DMS114 treated with DMSO at 0.1 percent for 48 hours (cell line): Measurements from ENCODE around the gene PHLDB2.
A peak's percentile ranks its signal among the peaks of the same experiment; 100 is the strongest.

Experiments used
- DNase-seq: peaks from one replicate; lab custom pipeline; 2025; ENCODE audit not compliant: unreplicated experiment; lab: John Stamatoyannopoulos, UW

The PHLDB2 gene

DNA sequence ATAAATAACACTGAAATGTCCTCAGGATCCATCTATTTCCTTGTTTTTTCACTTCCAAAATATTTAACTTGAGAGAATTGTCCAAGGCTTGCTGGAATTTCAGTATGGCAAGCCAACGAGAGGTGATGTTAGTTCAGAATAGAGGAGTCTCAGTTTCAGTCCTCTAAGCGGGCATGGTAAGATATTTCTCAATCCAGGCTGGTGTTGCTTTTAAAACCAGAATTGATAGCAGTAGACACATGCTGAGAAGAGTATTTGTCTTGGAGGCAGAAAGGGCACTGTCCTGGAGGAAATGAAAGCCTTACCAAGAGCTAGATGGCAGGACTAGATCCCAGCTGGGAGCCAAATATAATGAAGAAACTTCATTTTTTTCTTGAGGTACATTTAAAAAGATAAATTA lies 23.1 kb downstream of the PHLDB2 start:
- no peak for DNase-seq

- DNase-seq = no peak
Measured at GRCh38 chr3:111882799-111883198, 23.7 kb downstream of the PHLDB2 start.

DNA sequence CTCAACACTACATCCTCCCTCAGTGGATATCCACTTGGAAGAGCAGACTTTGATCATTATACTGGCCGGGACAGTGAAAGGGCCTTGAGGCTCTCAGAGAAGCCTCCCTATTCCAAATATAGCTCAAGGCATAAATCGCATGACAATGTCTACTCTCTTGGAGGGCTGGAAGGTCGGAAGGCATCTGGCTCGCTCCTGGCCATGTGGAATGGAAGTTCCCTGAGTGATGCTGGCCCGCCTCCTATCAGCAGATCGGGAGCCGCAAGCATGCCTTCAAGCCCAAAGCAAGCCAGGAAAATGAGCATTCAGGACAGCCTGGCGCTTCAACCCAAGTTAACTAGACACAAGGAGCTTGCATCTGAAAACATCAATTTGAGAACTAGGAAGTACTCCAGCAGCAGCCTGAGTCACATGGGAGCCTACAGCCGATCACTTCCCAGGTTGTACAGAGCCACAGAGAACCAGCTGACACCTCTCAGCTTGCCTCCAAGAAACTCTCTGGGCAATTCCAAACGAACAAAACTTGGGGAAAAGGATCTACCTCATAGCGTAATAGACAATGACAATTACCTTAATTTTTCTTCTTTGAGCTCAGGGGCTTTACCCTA lies 25.4 kb downstream of the PHLDB2 start:
- DNase-seq = no peak

- DNase-seq = no peak
Measured at GRCh38 chr3:111885578-111885977, 26.5 kb downstream of the PHLDB2 start.

DNA sequence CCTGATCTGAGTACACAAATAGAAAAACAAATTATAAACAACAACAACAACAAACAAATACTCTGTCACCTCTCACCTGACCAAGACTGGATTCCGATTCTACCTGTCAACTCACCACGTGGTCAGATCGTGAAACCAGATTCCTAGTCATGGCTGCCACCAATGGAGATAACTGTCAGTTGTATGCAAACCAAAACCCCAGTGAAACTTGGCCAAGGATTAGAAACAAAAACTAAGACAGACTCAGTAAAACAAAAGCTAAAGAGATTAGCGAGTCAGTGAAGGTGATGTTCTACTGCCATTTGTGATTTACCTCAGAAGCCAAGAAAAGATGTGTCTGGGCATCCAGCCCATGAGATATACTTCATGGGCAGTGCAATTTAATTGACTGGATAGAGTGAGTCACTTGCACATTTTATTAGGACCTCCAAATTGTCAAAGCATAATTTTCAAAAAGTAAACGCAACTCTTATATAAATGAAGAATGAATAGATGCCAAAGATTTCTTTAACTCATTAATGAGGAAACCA lies 31.1 kb downstream of the PHLDB2 start:
- no peak for DNase-seq

DNA sequence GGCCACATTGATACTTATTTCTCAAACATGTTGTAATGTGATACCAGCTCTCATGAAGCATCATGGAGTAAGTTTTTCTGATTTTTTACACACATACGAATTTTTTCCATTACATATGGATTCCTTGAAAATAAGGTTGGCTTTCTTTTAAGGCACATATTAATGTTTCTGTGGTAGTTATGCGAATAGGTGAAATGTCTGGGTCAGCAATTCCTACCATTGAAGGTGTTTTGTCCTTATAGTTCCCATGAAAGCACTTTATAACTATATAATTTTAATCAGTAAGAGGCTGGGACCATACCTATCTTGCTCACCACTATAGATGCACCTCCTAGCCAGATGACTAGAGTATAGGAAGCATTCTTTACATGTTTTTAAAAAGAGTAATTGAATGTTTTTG lies 33.0 kb downstream of the PHLDB2 start:
- no peak for DNase-seq

DNA sequence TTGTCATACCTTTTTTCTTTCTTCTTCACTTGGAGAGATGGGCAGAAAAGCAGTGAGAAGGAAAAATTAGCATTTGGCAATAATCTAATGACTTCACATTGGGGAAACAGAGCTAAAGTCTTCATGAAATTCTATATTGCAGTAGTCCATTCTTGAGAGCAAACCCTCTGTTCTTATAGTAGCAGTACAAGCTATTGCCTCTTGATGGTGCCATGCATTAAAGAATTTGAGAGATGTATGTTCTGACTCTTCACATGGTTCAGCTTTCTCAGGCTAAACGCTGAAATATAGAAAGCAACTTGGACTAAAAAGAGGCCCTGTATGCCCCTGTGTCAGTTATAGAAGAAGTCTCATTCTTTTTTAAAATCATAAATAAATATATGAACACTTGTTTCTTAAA lies 36.0 kb downstream of the PHLDB2 start:
- peak; percentile 48 for DNase-seq

DNA sequence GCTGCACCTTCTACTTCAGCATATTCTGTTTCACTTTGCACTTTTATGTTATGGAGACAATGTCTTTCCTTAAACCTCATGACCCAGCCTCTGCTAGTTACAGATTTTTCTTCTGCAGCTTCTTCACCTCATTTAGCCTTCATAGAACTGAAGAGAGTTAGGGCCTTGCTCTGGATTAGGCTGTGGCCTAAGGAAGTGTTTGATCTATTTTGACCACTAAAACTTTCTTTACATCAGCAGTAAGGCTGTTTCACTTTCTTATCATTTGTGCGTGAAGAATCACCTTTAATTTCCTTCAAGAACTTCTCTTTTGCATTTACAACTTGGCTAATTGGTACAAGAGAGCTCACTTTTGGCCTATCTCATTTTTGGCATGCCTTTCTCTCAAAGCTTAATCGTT lies 40.9 kb downstream of the PHLDB2 start:
- DNase-seq = no peak

GRCh38 chr3:111901637-111902036 lies 42.6 kb downstream of the PHLDB2 start:
- no peak for DNase-seq

DNA sequence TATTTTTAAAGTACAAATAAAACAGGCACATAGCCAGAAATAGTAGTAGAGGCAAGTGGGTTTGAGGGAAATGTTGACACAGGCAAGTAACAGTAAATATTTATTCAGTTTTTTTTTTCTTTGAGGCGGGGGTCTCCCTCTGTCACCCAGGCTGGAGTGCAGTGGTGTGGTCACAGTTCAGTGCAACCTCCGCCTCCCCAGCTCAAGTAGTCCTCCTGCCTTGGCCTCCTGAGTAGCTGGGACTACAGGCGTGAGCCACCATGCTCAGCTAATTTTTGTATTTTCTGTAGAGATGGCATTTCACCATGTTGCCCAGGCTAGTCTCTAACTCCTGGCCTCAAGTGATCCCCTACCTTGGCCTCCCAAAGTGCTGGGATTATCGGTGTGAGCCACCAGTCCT lies 43.5 kb downstream of the PHLDB2 start:
- DNase-seq = no peak

GRCh38 chr3:111903067-111903511 lies 44.0 kb downstream of the PHLDB2 start:
- no peak for DNase-seq

DNA sequence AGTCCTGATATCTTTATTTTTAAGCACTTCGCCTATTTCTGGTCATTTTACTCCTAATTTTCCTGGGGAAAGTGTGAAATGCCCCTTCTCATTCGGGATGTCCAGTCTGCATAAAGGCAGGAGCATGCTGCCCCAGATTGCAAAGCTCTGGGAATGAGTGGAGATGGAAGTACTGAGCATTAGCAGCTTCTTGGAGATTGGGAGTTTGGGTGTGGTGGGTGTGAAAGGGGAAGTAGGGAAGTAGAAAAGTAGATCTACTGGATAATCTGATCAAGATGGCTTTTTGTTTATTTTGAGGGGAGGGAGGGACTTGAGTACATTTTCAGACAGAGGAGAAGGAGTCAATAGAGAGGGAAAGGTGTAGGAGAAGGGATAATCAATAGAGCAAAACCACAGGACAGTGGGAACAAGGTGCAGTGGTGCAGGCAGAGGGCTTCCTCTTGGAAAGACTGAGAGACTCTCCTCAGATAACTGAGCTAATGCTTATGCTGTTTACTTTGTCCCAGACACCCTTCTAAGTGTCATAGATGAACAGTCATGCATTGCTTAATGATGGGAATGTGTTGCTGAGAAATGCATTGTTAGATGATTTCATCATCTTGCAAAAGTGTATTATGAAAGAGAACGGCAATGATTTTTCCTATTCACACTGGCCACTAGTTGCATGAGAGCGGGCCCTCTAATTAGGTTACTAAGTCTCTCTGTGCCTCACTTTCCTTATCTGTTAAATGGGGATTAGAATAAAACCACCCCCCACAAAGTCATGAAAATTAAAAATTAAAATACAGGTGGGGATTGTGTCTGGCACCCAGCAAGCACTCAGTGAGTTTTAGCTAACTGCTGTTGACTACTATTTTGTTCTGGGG lies 45.5 kb downstream of the PHLDB2 start:
- no peak for DNase-seq

GRCh38 chr3:111906656-111907055 lies 47.6 kb downstream of the PHLDB2 start:
- no peak for DNase-seq

- DNase-seq = no peak
Measured at GRCh38 chr3:111907151-111907550, 48.1 kb downstream of the PHLDB2 start.

DNA sequence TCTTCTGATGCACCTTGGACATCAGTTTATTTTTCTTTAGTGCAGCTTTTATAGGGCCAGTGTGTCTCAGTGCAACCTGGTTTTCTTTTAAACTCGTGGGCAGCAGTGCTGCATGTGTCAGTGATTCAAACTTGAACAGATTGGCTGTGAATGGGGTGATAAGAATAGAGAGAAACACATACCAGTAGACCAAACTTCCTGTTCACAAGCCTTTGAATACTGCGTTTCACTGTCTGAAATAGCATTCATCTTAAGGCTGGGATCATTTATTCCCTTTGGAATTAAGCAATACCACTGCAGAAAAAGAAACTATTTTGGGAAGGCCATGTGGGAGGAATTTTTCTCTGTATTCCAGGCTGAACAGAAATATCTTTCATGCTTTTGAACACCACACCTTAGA lies 51.7 kb downstream of the PHLDB2 start:
- DNase-seq = no peak

DNA sequence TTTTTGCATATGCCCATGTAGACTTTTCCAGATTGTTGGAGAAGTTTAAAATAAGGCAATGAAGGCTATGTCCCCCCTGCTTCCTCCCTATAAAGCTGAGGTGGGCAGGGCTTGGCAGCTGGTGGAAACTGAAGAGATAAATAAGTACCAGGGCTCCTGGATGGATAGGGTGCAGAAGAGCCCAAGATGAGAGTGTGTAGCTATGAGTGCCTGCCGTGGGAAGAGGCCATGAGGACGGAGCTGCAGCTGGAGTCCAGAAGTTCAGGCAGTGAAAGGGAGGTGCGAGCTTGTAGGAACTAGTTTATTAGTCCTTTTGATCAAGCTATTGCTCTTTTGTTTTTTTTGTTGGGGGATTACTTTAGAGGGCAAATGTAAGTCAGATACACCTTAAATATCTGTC lies 52.4 kb downstream of the PHLDB2 start:
- no peak for DNase-seq

DNA sequence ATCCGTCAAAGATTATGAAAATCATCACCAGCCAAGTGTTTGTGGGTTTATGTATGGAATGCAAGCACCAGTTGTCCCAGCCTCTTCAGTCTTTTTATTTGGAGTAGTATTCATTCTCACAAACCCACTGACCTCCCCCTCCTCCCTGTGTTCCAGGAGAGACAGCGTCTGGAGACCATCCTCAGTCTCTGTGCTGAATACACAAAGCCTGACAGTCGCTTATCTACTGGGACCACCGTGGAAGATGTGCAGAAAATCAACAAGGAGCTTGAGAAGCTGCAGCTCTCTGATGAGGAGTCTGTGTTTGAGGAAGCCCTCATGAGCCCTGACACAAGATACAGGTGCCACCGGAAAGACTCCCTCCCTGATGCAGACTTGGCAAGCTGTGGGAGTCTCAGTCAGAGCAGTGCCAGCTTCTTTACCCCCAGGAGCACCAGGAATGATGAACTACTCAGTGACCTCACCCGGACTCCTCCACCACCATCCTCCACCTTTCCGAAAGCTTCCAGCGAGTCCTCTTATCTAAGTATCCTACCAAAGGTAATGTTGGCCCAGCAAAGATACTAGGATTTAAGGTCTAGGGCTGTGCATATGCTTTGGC lies 54.2 kb downstream of the PHLDB2 start:
- DNase-seq = no peak

- DNase-seq = no peak
Measured at GRCh38 chr3:111915905-111916304, 56.8 kb downstream of the PHLDB2 start.

DNA sequence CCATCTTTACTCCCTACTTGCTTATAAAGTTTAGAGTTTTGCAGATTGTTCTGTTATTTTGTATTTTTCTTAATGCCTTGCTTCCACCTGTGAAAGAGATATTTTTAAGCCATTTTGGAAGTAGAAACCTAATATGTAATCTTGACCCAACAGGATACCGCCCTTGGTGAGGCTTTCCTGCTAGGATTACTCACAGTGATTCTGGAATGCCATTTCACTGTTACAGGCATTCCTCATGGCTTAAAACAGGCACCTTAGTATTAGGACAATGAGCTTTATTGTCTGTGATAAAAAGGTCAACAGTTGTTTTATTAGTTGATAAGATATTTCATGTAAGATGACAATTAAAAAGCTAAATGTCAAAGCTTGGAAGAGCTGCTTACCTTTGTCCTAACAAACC lies 58.2 kb downstream of the PHLDB2 start:
- DNase-seq = no peak

DNA sequence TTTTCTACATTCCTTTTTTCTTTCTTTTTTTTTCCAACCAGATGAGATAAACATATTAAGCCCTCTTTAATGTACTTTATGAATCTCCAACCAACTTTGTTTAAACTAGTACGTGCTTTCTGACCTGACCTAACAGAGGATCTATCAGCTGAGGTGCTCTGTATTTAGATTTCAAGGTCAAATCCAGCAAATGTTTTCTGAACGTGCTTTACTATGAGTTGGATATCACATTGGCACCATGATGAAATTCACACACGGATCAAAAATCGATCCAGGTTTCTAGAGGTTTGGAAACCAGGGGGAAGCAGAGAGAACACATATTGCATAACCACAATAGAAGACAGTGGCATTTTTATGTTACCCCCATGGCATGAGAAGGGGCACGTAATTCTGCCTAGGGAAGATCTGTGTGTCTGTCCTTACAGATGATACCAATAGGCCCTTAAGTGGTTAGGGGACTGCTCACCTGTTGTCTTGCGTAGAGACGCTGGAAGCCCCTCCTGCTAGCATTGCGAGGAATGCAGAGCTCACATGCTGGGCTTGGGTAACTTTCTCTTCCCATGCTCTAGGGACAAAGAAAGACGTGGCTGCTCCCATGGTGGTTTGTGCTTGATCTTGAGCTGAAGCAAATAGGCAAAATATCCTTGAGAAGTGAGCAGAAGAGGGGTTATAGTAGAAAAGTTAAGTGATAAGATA lies 60.5 kb downstream of the PHLDB2 start:
- no peak for DNase-seq

DNA sequence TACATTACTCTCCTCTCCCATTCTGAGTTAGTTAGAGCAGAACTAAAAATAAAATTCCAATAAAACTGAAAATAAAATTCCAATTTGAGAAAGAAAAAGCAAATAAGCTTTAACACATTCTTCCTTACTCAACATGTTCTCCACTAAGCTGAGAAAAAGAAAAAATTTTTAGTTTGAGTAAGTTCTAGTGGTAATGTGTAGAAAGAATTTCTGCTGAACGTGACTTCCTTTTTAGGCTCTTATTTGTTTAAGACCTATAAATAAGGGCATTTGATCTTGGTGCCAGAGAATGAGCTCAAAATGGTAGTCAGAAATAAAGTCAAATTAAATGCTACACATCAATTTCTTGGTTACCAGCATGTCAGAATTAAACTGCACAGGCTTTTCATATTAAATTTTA lies 62.1 kb downstream of the PHLDB2 start:
- DNase-seq = no peak
